ENCODE measurements around the gene TRPM2. TPM values are rescaled to one million over a fixed set of nuclear protein-coding genes. Genes with fewer than 3 reads are reported as not detected.

The TRPM2 gene
- total RNA-seq, 4 donors from 2014 or later = 1.6 to 3.5 (median 2.7) TPM

DNA sequence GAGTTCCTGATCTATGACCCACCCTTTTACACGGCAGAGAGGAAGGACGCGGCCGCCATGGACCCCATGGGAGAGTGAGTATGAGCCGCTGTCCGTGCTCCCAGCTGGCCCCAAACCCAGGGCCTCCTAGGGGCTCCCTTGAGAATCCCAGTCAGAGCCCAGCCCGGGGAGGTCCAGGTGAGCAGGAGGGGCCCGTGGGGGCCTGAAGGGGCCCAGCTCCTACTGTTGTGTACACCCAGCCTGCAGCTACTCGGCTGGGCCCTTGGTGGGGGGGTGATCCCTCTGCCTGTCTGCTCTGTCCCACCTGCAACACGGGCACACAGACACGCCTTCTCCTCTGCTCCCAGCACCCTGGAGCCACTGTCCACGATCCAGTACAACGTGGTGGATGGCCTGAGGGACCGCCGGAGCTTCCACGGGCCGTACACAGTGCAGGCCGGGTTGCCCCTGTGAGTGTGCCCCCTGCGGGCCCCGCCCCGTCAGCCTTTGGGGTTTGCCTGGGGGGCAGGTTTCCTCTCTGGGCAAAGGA lies 73.3 kb downstream of the TRPM2 start:
- intact Hi-C loops (cut with DNase I) = no loop called here
- no peak for TF ChIP-seq POLR2AphosphoS5 (IDR thresholded peaks at IDR 0.05)
- no peak for TF ChIP-seq CTCF (IDR thresholded peaks at IDR 0.05)
- TF ChIP-seq EP300 (IDR thresholded peaks at IDR 0.05) = no peak
- TF ChIP-seq POLR2A (IDR thresholded peaks at IDR 0.05; ENCODE audit: low read depth) = no peak
- Histone ChIP-seq H3K27ac (replicated peaks in 1 of 4) (no peak overlapping the region), H3K4me3 (no peak overlapping the region), H3K27me3 (peaks cover 0 to 39% (median 1%) of the 10 kb centered on the region in 4 donors), H3K9me3 (peaks cover 0 to 16% (median 10%) of the 10 kb centered on the region in 4 donors), H3K4me1 (no peaks in the 10 kb centered on the region), H3K36me3 (no peaks in the 10 kb centered on the region)
- DNase-seq (ENCODE audit: extremely low spot score) = no peak
- WGBS = 89% methylated on average over 13 of the region's 21 CpGs

DNA sequence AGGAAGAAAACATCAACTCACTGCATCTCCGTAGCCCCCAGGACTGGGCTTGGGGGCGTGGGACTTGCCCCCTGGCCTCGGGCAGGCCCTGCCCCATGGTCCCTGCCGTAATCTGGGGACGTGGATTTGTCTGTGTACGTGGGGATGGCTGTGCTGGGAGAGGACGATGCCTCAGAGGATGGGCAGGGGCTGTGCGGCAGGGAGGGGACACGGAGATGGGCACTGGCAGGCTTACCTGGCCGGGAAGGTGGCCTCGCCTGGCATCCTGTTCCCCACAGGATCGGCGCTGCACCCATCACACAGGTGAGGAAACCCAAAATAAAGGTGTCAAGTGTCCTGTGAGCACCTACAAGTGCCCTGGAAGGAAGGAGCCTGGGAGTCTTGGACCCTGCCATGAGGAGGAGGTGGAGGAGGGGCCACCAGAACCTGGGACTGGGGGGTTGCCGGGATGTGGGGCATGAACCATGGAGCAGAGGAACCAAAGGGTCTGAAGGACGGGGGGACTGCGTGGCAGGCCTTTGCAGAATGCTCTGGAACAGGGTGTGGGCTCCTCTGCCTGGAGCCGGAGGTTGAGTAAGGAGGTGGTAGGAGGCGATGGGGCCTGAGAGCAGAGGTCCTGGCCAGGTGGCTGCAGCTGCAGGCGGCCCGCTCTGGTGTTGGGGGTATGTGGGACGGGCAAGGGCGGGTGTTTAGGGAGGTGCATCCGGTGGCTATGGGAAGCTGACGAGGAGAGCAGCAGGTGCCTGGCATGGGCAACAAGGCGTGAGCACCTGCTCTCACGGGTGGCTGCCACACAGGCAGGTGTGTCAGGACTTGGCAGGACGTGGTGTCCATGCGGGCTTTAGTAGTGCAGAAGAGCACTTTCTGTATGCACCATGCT lies 74.1 kb downstream of the TRPM2 start:
- Histone ChIP-seq H3K36me3 (no peaks in the 10 kb centered on the region), H3K9me3 (peaks cover 0 to 18% (median 10%) of the 10 kb centered on the region in 4 donors), H3K4me3 (no peak overlapping the region), H3K27me3 (peaks cover 0 to 39% (median 1%) of the 10 kb centered on the region in 4 donors), H3K27ac (replicated peaks in 1 of 4) (no peak overlapping the region), H3K4me1 (no peaks in the 10 kb centered on the region)
- TF ChIP-seq POLR2AphosphoS5 (IDR thresholded peaks at IDR 0.05) = no peak
- no peak for TF ChIP-seq CTCF (IDR thresholded peaks at IDR 0.05)
- no peak for TF ChIP-seq EP300 (IDR thresholded peaks at IDR 0.05)
- no peak for TF ChIP-seq POLR2A (IDR thresholded peaks at IDR 0.05; ENCODE audit: low read depth)
- intact Hi-C loops (cut with DNase I) = no loop called here
- WGBS = 90% methylated on average over 28 of the region's 28 CpGs
- no peak for DNase-seq (ENCODE audit: extremely low spot score)

DNA sequence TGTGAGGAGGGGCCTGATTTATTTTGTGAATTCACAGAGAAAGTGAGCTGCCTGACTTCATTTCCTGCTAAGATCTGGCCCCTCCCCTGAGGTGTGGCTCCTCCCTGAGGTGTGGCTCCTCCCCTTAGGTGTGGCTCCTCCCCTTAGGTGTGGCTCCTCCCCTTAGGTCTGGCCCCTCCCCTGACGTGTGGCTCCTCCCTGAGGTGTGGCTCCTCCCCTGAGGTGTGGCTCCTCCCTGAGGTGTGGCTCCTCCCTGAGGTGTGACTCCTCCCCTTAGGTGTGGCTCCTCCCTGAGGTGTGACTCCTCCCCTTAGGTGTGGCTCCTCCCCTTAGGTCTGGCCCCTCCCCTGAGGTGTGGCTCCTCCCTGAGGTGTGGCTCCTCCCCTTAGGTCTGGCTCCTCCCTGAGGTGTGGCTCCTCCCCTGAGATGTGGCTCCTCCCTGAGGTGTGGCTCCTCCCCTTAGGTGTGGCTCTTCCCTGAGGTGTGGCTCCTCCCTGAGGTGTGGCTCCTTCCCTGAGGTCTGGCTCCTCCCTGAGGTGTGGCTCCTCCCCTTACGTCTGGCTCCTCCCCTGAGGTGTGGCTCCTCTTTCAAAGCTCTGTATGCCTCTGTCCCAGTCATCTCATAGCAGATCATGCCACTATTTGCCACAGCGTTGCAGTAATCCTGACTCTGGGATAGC lies 75.0 kb downstream of the TRPM2 start:
- H3K27ac ChIP-seq (replicated peaks in 1 of 4) = no peak overlapping the region
- no peak overlapping the region for H3K4me3 ChIP-seq
- no peak for TF ChIP-seq CTCF (IDR thresholded peaks at IDR 0.05)
- no peak for TF ChIP-seq EP300 (IDR thresholded peaks at IDR 0.05)
- TF ChIP-seq POLR2AphosphoS5 (IDR thresholded peaks at IDR 0.05) = no peak
- no peak for TF ChIP-seq POLR2A (IDR thresholded peaks at IDR 0.05; ENCODE audit: low read depth)
- no peaks in the 10 kb centered on the region for H3K4me1 ChIP-seq
- DNase-seq (ENCODE audit: extremely low spot score) = no peak
- intact Hi-C loops (cut with DNase I) = no loop called here
- peaks cover 0 to 40% (median 1%) of the 10 kb centered on the region in 4 donors for H3K27me3 ChIP-seq
- H3K36me3 ChIP-seq = no peaks in the 10 kb centered on the region
- WGBS = 50% methylated on average over 3 of the region's 3 CpGs
- peaks cover 0 to 18% (median 10%) of the 10 kb centered on the region in 4 donors for H3K9me3 ChIP-seq

DNA sequence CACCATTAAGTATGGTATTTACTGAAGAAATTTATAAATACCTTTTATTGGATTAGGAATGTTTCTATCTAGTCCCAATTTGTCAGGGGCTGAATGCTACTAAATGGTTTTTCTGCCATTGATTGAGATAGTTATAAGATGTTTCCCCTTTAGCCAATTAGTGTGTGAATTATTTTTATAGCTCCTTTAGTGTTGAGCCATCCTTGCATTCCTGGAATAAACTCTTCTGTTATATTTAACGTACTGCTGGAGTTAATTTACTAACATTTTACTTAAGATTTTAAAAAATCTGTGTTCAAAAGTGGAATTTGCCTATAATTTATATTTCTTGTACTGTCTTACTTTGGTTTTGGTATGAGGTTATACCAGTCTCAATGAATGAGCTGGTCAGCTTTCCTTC lies 76.5 kb downstream of the TRPM2 start:
- H3K4me1 ChIP-seq = no peaks in the 10 kb centered on the region
- H3K27ac ChIP-seq (replicated peaks in 1 of 4) = no peak overlapping the region
- TF ChIP-seq EP300 (IDR thresholded peaks at IDR 0.05) (no peak), POLR2AphosphoS5 (IDR thresholded peaks at IDR 0.05) (no peak), POLR2A (IDR thresholded peaks at IDR 0.05; ENCODE audit: low read depth) (no peak), CTCF (IDR thresholded peaks at IDR 0.05) (no peak)
- peaks cover 0 to 18% (median 10%) of the 10 kb centered on the region in 4 donors for H3K9me3 ChIP-seq
- H3K36me3 ChIP-seq = no peaks in the 10 kb centered on the region
- intact Hi-C loops (cut with DNase I) = no loop called here
- H3K4me3 ChIP-seq = no peak overlapping the region
- H3K27me3 ChIP-seq = peaks cover 0 to 34% (median 0%) of the 10 kb centered on the region in 4 donors
- WGBS = 68% methylated on average over 1 of the region's 1 CpG
- no peak for DNase-seq (ENCODE audit: extremely low spot score)
